HPDE6-E6E7 (cell line): ENCODE measurements around the gene PER2.
"Not testable (repeated sequence)": the region's sequence is repeated elsewhere in the genome, so short reads cannot be mapped to it uniquely, and the experiment has no call there.

Experiments
- DNase-seq: peaks from one replicate; pipeline ENCODE4 v3.0.0; 2011; ENCODE audit warnings: missing footprints; ENCODE audit errors: extremely low spot score

Gene PER2

GRCh38 chr2:238288650-238289573, 502 bp upstream of the PER2 start:
- peak; percentile 53 for DNase-seq

- DNase-seq = no peak
Measured at GRCh38 chr2:238286987-238287736, 1.2 kb downstream of the PER2 start.

GRCh38 chr2:238286551-238286950, 1.9 kb downstream of the PER2 start:
- DNase-seq = no peak

DNA sequence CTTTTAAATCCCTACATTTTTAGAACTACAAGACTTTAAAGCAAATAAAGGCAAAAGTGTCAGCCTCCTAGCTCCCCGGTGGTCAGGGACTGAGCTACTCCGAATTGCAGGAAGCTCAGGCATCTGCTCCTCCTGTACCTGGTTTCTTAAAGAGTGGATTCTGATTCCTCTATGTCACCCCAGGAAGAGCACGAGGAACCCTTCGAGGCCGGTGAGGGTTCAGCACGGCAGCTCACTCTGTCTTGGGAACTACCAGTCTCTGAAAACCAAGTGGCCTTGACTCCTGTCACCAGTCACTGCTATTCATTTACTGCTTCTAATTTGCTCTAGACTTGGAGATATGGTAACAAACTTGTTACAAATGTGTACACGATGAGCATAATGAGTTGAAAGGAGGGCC, 2.3 kb downstream of the PER2 start:
- no peak for DNase-seq

DNA sequence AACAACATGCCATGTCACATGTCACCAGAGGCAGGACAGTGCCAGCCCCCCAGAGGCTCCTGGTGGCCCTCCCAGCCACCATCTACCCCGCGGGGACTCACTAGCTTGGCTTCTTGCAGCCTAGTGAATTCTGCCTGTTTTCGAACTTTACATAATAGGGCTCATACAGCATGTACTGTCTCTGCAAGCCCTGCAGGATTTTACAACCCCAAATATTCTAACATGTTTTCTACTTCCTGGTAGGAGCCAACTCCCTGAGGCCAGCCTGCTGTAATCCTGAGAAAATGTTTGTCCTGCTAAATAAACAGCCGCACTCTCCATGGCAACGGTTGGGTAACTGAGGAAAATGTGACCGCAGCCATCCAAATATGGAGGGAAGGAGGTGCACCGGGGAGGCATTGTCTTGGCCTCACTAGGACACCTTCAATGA, 2.7 kb downstream of the PER2 start:
- peak; percentile 78 for DNase-seq

DNA sequence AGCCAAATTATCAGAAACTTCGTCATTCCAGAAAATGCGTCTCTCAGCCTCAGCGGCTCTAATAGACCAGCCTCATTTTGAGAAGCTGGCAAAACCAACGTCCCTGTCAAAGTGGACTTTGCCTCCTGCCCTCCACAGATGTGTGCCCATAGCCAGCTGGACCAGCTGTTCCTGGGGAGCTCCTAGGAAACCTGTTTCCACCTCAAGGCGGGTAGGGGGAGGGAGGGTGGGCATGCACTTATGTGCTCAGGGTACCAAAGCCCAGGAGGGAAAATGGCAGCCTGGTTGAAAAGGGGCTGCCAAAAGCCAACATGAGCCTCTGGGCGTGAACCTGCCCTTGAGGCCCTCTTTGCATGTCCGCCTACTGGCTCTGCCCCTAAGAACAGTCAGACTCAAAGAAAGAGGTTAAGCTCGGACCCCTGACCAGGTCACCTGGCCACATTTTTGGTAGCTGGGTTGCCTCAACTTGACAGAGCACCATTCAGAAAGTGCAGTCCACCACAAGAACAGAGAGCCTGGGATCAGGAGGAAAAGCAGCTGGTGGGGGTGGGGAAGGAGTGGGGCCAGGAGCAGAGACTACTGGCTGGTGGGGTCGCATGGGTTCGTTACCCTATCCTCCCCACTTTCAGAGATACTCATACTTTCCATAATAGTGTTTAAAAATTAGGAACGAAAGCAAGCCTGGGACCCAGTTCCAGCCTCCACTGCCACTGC, 3.5 kb downstream of the PER2 start:
- no peak for DNase-seq

DNA sequence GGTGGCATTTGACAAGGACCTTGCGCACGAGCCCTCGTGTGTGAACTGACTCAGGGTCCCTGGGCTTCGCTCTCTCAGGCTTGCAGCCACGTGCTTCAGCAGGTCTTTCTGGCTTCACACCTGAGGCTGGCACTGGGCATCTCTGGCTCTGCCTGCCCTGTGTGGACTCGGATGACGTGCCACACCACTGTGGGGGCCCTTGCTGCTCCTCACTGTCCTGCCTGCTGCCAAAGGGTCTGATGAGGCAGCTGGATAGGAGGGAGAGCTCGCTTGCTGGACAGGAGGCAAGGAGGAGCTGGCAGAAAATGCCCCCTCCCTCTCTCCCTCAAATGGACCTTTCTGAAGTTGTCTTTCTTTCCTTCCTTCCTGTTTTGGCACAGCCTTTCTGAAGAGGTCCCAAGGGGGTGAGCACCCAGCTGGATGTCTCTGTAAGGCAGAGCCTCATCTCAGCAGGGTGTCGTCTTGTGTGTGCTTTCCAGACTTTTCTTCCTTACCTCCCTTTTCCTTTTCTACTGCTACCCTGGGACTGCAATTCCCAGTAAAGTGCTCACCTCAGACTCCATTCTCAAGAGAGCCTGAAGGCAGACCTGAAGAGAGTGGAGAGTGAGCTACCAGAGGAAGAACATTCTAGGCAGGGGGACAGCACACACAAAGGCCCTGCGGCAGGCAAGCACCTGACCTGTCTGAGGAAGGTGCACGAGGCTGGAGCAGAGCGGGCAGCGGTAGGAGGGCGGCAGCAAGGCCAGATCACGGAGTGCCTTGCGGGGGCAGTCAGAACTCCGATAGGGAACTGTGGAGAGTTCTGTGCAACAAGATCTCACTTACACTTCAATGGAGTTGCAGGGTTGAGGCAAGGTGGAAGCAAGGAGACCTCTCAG, 5.3 kb downstream of the PER2 start:
- DNase-seq = no peak

DNA sequence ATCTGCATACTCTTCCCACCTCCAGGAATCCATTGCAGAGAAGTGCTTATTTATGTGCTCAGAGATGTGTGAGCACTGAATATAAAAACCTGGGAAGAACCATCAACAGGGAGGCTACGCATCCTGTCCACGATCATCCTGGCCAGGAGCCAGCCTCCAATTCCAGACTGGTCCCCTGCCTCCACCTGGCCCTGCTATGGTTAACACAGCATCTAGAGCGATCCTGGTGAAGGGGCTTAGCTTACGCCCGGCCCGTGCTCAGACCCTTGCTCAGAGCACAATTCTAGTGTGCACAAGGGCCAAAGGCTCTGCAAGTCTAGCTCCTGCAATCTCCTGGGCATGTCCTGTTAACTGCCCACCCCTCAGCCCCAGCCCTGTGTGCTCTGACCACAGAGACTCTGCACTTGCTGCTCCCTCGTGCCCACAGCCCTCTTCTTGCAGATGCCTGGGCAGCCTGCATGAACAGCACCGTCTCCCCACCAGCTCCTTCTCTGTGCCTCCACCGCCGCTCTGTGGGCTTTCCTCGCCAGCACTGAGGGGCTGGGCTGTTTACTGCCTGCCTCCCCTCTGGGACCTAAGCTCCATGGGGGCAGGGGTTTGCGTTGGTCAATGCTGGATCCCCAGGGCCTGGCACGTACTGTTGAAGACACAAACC, 6.5 kb downstream of the PER2 start:
- no peak for DNase-seq

GRCh38 chr2:238280083-238280825, 8.2 kb downstream of the PER2 start:
- no peak for DNase-seq

GRCh38 chr2:238279324-238279682, 9.1 kb downstream of the PER2 start:
- DNase-seq = no peak

DNA sequence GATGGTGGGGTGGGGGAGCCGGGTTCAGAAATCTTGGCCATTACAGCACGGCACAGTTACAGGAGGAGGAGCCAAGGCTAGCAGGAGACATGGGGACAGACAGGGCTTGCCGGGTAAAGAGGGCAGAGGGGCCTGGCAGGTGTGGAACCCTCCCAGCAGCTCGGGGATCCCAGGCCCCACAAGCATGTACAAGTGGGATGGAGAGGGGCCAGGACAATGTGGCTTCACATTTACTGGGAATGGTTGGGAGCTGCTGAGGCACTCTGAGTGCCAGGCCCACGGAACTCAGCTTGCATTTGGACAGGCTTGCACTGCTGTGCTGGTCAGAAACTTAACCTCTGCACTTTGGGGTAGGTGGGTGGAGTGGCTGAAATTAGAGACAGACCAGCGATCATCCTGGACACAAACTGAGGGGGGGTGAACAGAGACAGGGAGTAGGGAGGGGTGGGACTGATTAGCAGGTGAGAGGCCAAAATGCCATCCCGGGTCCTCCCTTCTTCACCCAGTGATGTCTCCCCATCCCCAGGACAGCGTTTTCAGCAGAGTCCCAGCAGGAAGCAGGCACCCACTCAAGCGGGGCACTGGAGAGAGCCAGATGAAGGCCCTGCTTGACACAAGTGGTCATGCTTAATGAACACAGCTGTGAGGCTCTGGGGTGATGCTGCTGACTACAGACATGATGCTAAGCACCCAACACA, 9.6 kb downstream of the PER2 start:
- DNase-seq = no peak

DNA sequence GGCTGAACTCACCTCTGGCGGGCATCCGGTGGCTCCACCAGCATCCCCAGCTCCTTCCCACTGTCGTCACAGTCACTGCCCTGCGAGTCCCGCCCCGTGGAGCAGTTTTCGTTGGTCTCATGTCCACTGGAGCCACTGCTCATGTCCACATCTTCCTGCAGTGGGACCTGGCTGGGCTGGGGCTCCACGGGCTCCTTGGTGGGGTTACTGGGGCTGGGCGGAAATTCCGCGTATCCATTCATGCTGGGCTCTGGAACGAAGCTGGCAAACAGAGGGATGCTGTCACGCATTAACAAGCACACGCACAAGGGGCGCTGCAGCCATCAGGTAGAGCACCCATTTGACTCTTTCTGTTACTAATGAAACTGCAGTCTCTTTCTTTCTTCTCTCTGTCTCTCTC, 10.7 kb downstream of the PER2 start:
- DNase-seq = no peak

GRCh38 chr2:238274152-238274865, 14.1 kb downstream of the PER2 start:
- no peak for DNase-seq

GRCh38 chr2:238273433-238273832, 15.0 kb downstream of the PER2 start:
- not testable (repeated sequence) for DNase-seq

DNA sequence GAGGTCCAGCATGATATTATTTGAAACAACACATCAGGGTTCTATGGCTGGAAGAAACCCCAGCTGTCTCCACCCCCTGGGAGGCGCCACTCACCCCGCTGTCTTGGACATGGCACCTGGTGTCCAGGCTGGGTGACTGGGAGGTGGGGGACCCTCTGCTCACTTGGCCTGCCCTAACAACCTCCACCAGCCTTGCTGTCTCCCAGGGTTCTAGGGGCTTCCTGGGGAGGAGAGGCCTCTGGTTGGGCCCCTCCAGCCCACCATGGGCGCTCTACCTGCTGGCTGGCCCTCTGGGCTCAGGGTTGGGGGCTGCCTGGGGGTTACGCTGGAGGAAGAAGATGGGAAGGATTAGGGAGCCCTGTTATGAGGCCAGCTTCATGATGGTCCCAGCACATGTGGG, 16.3 kb downstream of the PER2 start:
- DNase-seq = no peak

- not testable (repeated sequence) for DNase-seq
Measured at GRCh38 chr2:238271686-238272085, 16.7 kb downstream of the PER2 start.

DNA sequence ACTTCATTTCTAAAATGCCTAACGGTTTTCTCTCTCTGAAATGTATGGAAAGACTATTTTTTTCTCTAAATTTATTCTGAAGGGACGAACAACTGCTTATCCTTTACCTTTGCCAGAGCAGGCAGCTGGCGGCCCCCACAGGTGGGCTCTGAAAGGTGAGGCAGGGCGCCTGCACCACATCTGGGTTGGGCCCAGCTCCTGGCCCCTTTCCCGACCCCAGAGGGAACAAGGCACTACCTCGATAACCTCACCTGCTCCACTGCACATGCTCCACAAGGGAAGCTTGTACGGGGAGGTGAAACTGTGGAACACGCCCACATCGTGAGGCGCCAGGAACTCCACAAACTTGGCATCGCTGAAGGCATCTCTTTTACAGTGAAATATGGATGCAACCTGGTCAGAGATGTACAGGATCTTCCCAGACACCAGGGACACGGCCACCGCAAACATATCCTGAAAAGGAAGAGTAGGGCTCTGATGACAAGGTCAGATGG, 17.3 kb downstream of the PER2 start:
- DNase-seq = no peak

DNA sequence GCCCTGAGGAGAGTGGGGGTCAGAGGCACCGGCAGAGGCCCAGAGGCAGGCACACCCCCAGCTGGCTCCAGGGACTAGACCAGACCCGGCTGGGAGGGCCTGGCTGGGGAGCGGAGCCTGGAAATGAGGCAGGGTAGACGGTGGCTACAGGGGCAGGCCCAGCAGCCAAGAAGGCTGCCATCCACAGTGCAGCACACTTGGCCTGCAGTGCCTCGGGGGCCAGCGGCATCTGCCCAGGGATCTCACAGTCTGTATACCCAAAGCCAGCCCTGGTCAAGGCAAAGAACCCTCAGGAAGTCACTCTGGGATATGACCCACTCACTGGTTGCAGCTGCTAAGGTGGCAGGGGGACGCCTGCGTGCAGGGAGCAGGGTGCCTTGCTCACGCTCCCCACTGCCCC, 17.8 kb downstream of the PER2 start:
- DNase-seq = no peak

DNA sequence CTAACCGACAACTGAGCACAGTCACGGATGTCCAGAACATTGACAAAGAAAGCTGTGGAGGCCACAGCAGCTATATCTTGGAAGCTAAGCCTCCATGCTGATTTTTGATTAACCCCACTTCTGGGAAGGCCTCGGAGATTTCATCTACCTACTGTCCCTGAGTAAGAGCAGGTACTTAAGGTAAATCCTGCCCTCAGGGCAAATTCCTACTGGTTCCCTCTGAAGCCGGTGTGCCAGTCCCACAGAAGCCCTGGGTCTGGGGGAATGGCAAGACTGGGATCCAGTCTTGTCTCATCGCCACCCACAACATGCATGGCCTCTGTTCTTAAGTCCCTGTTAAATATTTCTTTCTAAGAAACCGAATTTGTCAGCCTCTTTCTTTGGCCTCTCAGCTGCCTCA, 18.7 kb downstream of the PER2 start:
- no peak for DNase-seq
